Calu3 (cell line): ENCODE data around the gene COX6B1. TPM values are rescaled to one million over a fixed set of nuclear protein-coding genes. Genes with fewer than 3 reads are reported as not detected.

Source experiments
- BruUV-seq: library from RNA; stranded (reverse); fragments of 400-500 nt; replicated peaks from 2 replicates; lab custom pipeline; 2021; lab: Mats Ljungman, UMichigan
- CTCF ChIA-PET: fragments of 300-600 bp; sonication (Branson Sonifier 250); formaldehyde crosslinking; loops from one replicate; lab custom pipeline; 2022; ENCODE audit warnings: antibody characterized with exemption; lab: Charles Lee
- DNase-seq: peaks from one replicate; pipeline ENCODE4 v3.0.0; 2022
- H3K27ac Mint-ChIP-seq: one replicate; pipeline ENCODE4 v1.8.0; 2022; ENCODE audit warnings: mixed read lengths; ENCODE audit not compliant: unreplicated experiment
- H3K27me3 Mint-ChIP-seq: one replicate; pipeline ENCODE4 v1.8.0; 2022; ENCODE audit warnings: mixed read lengths; ENCODE audit not compliant: unreplicated experiment
- H3K36me3 Mint-ChIP-seq: one replicate; pipeline ENCODE4 v1.8.0; 2022; ENCODE audit warnings: mild to moderate bottlenecking, moderate library complexity, mixed read lengths; ENCODE audit not compliant: insufficient read depth, unreplicated experiment
- H3K4me1 Mint-ChIP-seq: one replicate; pipeline ENCODE4 v1.8.0; 2022; ENCODE audit warnings: mild to moderate bottlenecking, low read depth, mixed read lengths; ENCODE audit not compliant: unreplicated experiment
- H3K4me3 Mint-ChIP-seq: one replicate; pipeline ENCODE4 v1.8.0; 2022; ENCODE audit warnings: mild to moderate bottlenecking, low read depth, moderate library complexity, mixed read lengths; ENCODE audit not compliant: unreplicated experiment
- H3K9me3 Mint-ChIP-seq: one replicate; pipeline ENCODE4 v1.8.0; 2022; ENCODE audit warnings: low read depth, mixed read lengths; ENCODE audit not compliant: unreplicated experiment
- CTCF ChIP-seq: fragments of 200-600 bp; IDR thresholded peaks from one replicate; pipeline ENCODE4 v1.8.0; 2022; ENCODE audit warnings: antibody characterized with exemption; ENCODE audit not compliant: unreplicated experiment
- intact Hi-C: fragments of 100-400 bp; cut with micrococcal nuclease; formaldehyde crosslinking; loops from one replicate; pipeline ENCODE4 v1.10.0; 2022; ENCODE audit not compliant: unreplicated experiment
- total RNA-seq: library from RNA; stranded (reverse); gene quantifications from 2 replicates; pipeline ENCODE4 v1.2.3, GENCODE V29; 2022

The COX6B1 gene
- total RNA-seq, 1 experiment from 2014 or later: 497 TPM

GRCh38 chr19:35620001-35620400 lies 28.1 kb upstream of the COX6B1 start:
- no peaks in the 10 kb centered on the region for H3K9me3 Mint-ChIP-seq
- H3K36me3 Mint-ChIP-seq: peaks cover 9% of the 10 kb centered on the region
- no peaks in the 10 kb centered on the region for H3K27me3 Mint-ChIP-seq
- TF ChIP-seq CTCF: no peak
- no peak overlapping the region for H3K4me3 Mint-ChIP-seq
- no peak overlapping the region for H3K27ac Mint-ChIP-seq
- BruUV-seq: no TSS peak
- CTCF ChIA-PET: no interaction called here
- H3K4me1 Mint-ChIP-seq: no peaks in the 10 kb centered on the region
- intact Hi-C loops: no loop called here
- DNase-seq: no peak

- intact Hi-C loops: no loop called here
- Mint-ChIP-seq H3K4me1 (no peaks in the 10 kb centered on the region), H3K4me3 (no peak overlapping the region), H3K27me3 (no peaks in the 10 kb centered on the region), H3K36me3 (peaks cover 9% of the 10 kb centered on the region), H3K27ac (no peak overlapping the region), H3K9me3 (no peaks in the 10 kb centered on the region)
- TF ChIP-seq CTCF: no peak
- no TSS peak for BruUV-seq
- CTCF ChIA-PET: no interaction called here
- DNase-seq: no peak
These were observed 26.4 kb upstream of the COX6B1 start for GRCh38 chr19:35621708-35622107.

GRCh38 chr19:35622750-35623149 lies 25.4 kb upstream of the COX6B1 start:
- no TSS peak for BruUV-seq
- Mint-ChIP-seq H3K36me3 (peaks cover 9% of the 10 kb centered on the region), H3K27me3 (no peaks in the 10 kb centered on the region), H3K27ac (no peak overlapping the region), H3K4me1 (no peaks in the 10 kb centered on the region), H3K9me3 (no peaks in the 10 kb centered on the region), H3K4me3 (no peak overlapping the region)
- no peak for TF ChIP-seq CTCF
- no peak for DNase-seq
- intact Hi-C loops: no loop called here
- CTCF ChIA-PET: no interaction called here

GRCh38 chr19:35623327-35624010 lies 24.7 kb upstream of the COX6B1 start:
- intact Hi-C loops: no loop called here

More at GRCh38 chr19:35623327-35624010, 24.7 kb upstream of the COX6B1 start:
- H3K4me1 Mint-ChIP-seq: peaks cover 5% of the 10 kb centered on the region
- H3K36me3 Mint-ChIP-seq: peaks cover 16% of the 10 kb centered on the region
- H3K27ac Mint-ChIP-seq: no peak overlapping the region
- CTCF ChIA-PET: interaction anchor here (0.7 kb wide), 1 partner anchor 1144 kb away, joined by 4 read pairs; no protein-coding TSS in a partner anchor
- no peak overlapping the region for H3K4me3 Mint-ChIP-seq
- TF ChIP-seq CTCF: no peak
- no peak for DNase-seq
- H3K27me3 Mint-ChIP-seq: no peaks in the 10 kb centered on the region
- no TSS peak for BruUV-seq
- H3K9me3 Mint-ChIP-seq: no peaks in the 10 kb centered on the region
